AG10803 (cell line): ENCODE measurements around the gene EPAS1.

Source experiments
- DNase-seq: peaks from one replicate; pipeline ENCODE4 v3.0.0; 2010; ENCODE audit warnings: low read depth
- H3K4me3 ChIP-seq: 2 replicates; pipeline ENCODE4 v1.5.1; 2011; ENCODE audit warnings: mild to moderate bottlenecking, low read length, control low read depth
- CTCF ChIP-seq: conservative IDR thresholded peaks from 2 replicates; pipeline ENCODE4 v1.5.1; 2011; ENCODE audit warnings: mild to moderate bottlenecking, low read length, control low read depth, inconsistent platforms

The EPAS1 gene

DNA sequence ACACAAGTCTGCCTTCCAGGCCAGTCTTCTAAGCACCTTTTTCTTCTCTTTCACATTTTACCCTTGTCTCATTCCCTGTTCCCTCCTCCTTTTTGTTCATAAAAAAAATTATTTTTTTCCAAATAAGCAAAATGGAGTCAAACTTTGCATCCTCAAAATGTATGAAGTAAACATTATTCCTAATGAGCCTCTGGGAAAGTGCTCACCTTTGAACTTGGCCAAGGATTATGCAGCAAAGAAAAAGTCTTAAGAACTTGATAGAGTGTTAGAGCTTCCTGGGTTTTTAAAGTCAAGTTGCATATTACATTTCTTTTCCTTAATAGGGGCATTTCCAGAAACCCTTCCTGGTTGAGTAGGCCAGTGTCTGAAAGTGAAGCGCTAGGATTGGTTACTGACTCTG lies 31.6 kb downstream of the EPAS1 start:
- no peak overlapping the region for H3K4me3 ChIP-seq
- TF ChIP-seq CTCF: no peak
- no peak for DNase-seq

DNA sequence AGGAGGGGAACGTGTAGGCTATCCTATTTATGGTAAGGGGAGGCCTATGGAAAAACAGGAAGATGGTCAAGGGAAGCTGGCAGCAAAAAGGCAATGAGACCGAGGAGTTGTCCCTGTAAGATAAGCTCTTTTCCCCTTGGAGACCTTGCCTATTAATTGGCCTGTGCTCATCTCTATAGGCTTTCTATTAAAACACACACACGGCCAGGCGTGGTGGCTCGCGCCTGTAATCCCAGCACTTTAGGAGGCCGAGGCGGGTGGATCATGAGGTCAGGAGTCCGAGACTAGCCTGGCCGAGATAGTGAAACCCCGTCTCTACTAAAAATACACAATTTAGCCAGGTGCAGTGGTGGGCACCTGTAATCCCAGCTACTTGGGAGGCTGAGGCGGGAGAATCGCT lies 32.1 kb downstream of the EPAS1 start:
- TF ChIP-seq CTCF: no peak
- no peak for DNase-seq
- no peak overlapping the region for H3K4me3 ChIP-seq

- peak; percentile 96 for DNase-seq
- no peak for TF ChIP-seq CTCF
- H3K4me3 ChIP-seq: peak overlapping the region; percentile 34
Measured at GRCh38 chr2:46329803-46330775, 32.9 kb downstream of the EPAS1 start.

DNA sequence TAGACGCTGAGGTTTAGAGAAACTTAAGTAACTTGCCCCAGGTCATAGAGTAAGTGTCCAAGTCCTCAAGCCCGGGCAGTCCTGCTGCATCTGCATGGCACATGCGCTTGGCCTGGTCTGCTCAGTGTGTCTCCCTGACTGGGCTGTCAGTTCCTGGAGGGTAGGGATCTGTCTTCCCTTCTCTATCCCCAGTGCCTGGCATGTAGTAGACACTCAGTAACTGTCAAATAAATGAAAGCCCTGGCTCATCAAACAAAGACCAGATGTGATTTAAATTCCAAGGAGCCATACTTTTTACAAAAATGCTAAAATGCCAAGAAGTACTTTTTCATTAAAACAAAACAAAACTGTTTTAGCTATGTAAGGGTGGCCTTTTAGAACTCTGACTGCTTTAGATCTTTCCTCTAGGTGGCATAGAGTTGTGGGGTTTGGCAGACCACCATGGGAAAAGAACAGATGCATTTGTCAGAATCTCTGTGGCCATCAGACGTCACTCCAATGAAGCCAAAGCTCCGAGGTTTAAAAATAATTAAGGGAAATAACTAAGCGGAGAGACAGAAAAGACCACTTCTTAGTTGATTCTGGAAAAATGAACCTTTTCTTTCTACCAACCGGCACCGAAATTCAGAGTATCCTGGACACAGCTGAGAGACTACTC lies 34.0 kb downstream of the EPAS1 start:
- peak; percentile 87 for DNase-seq
- H3K4me3 ChIP-seq: no peak overlapping the region; the same call in 1 of the 2 replicates
- TF ChIP-seq CTCF: peak; percentile 20; the same call in 1 of the 2 replicates

DNA sequence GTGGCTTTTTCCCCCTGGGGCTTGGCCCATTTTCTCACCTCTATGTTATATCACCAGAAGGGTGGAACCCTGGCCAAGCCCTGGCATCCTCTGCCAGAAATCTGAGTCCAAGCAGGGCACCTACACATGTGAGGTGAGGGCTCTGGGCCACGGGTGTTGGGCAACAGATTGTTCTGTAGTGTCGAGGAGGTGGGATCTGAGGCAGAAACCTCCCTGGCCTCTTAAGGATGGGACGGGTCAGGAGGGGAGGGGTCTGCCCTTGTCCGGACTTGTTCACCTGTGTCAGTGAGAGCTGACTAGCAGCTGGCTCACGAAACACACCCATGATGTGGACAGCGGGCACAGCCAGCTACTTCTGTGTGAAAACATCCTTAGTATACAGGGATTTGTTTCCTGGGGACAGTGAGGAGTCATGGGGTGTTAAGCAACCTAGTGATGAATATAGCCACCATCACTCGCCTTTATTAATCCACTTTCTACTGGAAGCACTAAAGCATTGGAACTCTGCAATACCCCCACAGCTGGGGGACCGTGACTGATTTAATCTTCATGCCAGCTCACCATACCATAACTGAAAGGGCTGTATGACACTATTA lies 35.6 kb downstream of the EPAS1 start:
- no peak for TF ChIP-seq CTCF
- no peak overlapping the region for H3K4me3 ChIP-seq
- peak; percentile 77 for DNase-seq

DNA sequence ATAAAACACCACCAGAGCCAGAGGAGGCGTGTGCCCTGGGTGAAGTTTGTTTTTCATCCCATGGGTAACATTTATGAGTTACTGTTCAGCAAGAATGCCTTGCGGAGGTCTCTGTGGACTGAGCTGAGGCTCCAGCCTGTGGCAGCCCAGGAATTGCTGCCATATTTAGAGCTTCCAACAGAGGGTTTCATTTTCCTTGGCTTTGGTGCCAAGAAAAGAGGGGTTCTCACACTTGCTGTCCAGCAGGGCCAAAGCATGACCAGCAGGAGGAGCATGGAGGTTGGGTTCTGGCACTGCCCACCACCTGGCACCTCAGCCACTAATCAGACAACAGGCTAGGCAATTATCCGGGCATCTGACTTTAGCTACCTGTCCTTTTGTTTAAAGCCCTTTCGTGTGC lies 36.7 kb downstream of the EPAS1 start:
- peak; percentile 41 for DNase-seq
- H3K4me3 ChIP-seq: no peak overlapping the region
- TF ChIP-seq CTCF: peak; percentile 33
